SH-SY5Y (cell line): ENCODE measurements around the gene SLC25A41.

Experiments
- GATA2 ChIP-seq: IDR thresholded peaks from 2 replicates; pipeline ENCODE4 v1.6.1; 2011; ENCODE audit warnings: mild to moderate bottlenecking, low read depth, low read length
- GATA3 ChIP-seq: IDR thresholded peaks from 2 replicates; pipeline ENCODE4 v1.6.1; 2011; ENCODE audit warnings: low read depth, mild to moderate bottlenecking, low read length, moderate library complexity

The SLC25A41 gene

DNA sequence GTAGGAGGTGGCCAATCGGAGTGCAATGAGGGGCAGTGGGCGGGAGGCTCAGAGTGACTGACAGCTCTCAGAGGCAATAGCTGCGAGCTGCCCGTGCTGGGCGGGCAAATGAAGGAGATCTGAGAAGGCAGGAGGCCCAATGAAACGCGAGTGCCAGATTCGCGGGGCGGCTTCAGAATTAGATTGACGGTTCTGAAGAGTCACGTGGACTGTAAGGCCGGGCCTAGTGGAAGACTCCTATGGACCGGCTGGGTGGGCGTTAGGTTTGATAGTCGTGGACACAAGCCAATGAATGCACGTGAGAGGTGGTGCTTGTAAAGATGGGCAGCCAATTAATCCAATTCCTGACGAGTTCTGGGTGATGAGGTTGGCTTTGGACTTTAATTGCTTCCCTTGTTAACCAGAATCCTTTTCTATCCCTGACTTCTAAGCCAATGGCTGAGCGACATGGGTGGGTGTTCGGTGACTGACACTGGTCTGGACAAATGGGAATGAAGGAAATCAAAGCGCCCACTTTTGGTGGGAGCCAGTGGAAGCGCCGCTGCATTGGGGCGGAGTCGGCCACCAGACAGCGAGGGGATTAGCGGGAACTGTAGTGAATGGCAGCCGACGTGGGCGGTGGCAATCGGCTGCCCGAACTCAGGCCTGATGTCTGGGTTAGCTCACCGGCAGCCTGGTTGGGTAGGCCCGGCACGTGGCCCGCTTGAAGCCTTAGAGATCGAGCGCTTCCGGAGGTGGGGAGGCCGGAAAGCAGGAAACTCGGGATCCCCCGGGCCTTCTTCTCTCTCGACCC lies 8.4 kb downstream of the SLC25A41 start:
- no peak for TF ChIP-seq GATA2
- no peak for TF ChIP-seq GATA3

DNA sequence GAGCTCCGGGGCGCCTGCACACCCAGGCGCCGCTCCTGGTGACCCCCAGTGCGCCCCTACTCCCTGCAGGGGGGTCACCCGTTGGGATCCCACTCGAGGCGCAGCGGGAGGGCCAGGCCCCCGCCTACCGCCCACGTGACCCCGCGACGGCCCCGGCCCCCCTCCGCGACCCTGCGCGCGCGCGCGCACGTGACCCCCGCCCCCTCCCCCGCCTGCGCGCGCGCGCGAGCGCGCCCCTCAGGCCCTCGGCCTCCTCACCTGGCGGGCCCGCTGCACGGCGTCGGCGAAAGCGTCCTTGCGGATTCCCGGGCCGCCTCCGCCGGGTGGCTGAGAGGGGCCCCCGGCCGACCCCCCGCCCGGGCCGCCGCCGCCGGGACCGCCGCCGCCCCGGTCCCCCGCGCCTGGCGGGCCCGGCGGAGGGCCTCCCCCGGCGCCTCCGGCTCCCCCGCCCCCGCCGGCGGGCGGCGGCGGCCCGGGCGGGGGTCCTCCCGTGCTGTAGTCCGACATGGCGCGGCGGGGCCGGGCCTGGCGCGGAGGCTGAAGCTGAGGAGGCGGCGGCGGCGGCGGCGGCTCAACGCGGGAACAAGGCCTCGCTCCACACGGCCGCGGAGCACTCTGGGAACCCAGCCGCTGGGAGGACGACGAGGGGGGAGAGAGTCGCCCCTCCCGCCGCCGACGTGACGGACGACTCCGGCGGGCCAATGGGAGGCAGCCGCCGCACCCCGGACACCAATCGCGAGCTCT lies 9.2 kb downstream of the SLC25A41 start, which contains the start of gene KHSRP:
KHSRP (minus strand) TSS at position 617 of the 744 bp plus-strand sequence; CDS start at position 507, 110 bp downstream.
- TF ChIP-seq GATA3 (no peak), GATA2 (no peak)

- TF ChIP-seq GATA3, result no peak
- TF ChIP-seq GATA2, result no peak
Measured at GRCh38 chr19:6423499-6424194, 9.9 kb downstream of the SLC25A41 start.

- TF ChIP-seq GATA2, result no peak
- TF ChIP-seq GATA3, result no peak
Measured at GRCh38 chr19:6421075-6422014, 12.2 kb downstream of the SLC25A41 start.

- TF ChIP-seq GATA2 (no peak), GATA3 (no peak)
Measured at GRCh38 chr19:6418562-6418932, 15.0 kb downstream of the SLC25A41 start.

DNA sequence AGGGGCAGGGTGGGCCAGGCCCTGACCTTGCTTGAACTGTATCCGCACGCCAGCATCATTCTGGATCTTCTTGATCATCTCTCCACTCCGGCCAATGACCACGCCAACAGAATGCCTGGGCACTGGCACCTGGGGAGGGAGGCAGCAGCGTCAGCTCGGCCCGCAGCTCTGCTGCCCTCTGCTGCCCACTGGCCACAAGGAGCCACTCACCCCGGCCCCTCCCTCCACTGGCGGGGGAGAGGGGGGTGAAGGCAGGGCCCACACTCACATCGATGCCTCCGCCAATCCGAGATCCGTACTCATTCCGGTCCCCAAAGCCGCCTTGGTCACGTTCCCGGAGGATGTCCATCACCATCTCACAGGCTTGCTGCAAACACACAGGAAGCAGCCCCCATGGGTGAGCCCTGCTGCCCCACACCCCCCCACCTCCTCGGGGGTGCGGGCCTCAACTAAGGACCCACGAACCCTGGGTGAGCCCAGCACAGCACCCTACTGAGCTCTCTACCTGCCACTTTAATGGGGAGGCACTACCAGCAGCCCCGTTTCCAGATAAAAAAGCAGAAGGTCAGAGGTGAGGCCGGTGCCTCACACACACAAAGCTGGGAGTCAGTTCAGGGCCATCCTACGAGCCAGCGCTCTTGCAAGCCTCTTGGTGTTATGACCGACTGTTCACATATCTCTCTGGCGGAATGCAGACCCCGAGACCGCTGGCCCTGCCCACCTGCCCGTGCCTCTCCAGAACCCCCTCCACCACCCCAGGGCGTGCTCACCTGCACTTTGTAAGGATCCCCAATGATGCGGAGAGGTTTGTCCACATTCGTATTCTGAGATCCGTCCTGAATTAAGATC lies 15.6 kb downstream of the SLC25A41 start:
- TF ChIP-seq GATA3 (no peak), GATA2 (no peak)

GRCh38 chr19:6416658-6417405 lies 16.7 kb downstream of the SLC25A41 start:
- TF ChIP-seq GATA2, result no peak
- no peak for TF ChIP-seq GATA3

GRCh38 chr19:6415591-6416190 lies 17.9 kb downstream of the SLC25A41 start:
- TF ChIP-seq GATA2 (no peak), GATA3 (no peak)

- TF ChIP-seq GATA3, result no peak
- no peak for TF ChIP-seq GATA2
Measured at GRCh38 chr19:6414793-6415590, 18.6 kb downstream of the SLC25A41 start.

GRCh38 chr19:6413721-6414643 lies 19.6 kb downstream of the SLC25A41 start:
- TF ChIP-seq GATA2, result no peak
- TF ChIP-seq GATA3, result no peak
